ENCODE measurements around the gene METTL23.

- no peak for TF ChIP-seq EZH2 (IDR thresholded peaks at IDR 0.05; ENCODE audit: low read depth)
- TF ChIP-seq, protein P1, sequence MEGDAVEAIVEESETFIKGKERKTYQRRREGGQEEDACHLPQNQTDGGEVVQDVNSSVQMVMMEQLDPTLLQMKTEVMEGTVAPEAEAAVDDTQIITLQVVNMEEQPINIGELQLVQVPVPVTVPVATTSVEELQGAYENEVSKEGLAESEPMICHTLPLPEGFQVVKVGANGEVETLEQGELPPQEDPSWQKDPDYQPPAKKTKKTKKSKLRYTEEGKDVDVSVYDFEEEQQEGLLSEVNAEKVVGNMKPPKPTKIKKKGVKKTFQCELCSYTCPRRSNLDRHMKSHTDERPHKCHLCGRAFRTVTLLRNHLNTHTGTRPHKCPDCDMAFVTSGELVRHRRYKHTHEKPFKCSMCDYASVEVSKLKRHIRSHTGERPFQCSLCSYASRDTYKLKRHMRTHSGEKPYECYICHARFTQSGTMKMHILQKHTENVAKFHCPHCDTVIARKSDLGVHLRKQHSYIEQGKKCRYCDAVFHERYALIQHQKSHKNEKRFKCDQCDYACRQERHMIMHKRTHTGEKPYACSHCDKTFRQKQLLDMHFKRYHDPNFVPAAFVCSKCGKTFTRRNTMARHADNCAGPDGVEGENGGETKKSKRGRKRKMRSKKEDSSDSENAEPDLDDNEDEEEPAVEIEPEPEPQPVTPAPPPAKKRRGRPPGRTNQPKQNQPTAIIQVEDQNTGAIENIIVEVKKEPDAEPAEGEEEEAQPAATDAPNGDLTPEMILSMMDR (conservative IDR thresholded peaks at IDR 0.05): no peak
Observed at GRCh38 chr17:76709077-76709950, 17.3 kb upstream of the METTL23 start.

Measured in PC-9 (cell line).